OCI-M1 (cell line): ENCODE measurements around the gene CDC42EP2.
"Not testable (repeated sequence)": the region's sequence is repeated elsewhere in the genome, so short reads cannot be mapped to it uniquely, and the experiment has no call there.

Experiments used
- DNase-seq: peaks from one replicate; lab custom pipeline; 2025; lab: John Stamatoyannopoulos, UW

CDC42EP2 gene

DNA sequence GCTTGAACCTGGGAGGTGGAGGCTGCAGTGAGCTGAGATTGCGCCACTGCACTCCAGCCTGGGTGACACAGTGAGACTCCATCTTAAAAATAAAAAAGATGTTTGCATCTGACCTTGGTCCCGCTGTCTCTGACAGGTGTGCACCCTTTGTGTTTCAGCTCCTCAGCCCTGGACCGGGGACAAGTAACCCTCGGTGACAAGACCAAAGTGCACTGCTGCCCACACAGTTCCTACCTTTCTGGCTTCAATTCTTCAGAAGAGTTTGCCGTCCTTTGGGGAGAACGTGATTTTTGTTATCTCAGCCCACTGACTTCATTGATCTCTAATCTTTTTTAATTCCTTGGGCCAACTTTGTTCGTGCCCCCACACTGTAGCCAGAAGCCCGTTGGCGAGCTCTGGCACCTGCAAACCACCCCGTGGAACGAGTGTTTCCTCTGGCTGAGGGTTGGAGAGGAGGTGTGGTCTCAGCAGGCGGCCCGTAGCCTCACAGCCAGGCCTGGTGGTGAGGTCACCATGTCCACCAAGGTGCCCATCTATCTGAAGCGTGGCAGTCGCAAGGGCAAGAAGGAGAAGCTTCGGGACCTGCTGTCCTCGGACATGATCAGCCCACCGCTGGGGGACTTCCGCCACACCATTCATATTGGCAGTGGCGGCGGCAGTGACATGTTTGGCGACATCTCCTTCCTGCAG lies 5.9 kb downstream of the CDC42EP2 start:
- no peak for DNase-seq

DNA sequence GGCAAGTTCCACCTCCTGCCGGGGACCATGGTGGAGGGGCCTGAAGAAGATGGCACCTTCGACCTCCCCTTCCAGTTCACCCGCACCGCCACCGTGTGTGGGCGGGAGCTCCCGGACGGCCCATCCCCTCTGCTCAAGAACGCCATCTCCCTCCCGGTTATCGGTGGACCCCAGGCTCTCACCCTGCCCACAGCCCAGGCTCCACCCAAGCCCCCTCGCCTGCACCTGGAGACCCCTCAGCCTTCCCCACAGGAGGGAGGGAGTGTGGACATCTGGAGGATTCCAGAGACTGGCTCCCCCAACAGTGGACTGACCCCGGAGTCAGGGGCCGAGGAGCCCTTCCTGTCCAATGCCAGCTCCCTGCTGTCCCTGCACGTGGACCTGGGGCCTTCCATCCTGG lies 6.4 kb downstream of the CDC42EP2 start:
- DNase-seq: no peak

DNA sequence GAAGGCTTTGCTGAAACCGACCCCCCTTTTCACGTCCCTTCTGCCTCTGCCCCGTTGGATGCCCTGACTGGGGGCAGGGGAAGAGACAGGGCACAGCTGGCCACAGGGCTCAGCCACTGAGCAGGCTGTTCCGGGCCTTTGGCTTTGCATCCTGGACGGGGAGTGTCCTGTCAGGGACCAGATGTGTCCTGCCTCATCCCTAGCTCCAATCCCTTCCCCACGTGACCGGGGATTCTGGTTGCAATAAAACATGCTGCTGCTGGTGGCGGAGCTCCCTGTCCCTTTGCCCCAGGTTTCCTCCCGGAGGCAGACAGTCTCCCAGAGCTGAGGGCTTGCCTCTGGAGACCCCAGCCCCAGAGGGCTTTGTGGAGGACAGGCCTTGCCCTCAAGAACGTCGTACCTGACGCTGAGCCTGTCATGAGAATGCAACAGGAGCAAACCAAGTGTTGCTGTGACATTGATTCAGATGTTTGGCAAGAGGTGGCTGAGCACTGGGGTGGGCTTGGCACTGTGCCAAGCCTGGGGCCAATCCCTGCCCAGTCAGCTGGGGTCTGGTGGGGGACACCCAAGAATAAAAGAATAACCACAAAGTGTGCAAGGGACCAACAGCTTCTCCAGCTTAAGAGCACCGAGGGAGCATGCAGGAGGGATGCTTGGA lies 7.3 kb downstream of the CDC42EP2 start:
- DNase-seq: no peak

- DNase-seq: no peak
Observed at GRCh38 chr11:65323813-65324212, 9.1 kb downstream of the CDC42EP2 start.

GRCh38 chr11:65325435-65325834 lies 10.8 kb downstream of the CDC42EP2 start:
- no peak for DNase-seq

GRCh38 chr11:65327021-65327420 lies 12.4 kb downstream of the CDC42EP2 start:
- no peak for DNase-seq

DNA sequence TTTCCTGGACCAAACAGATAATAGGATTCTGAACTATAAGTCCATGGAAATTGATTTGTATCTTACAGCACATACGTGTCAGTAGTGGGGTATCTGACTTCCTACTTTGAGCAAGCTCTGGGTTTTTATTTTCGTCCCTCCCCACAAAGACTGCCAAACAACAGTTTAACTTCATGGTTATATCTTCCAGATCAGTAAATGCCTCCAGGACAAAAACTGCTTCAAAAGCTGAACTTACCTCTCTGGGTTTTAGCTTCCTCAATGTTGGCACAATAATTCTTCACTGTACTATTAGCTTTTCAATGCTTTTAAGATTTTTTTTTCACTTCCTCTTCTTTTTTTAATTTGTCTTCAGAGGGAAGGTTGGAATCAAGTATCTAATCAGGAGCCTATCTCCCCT lies 14.8 kb downstream of the CDC42EP2 start:
- DNase-seq: peak; percentile 85

DNA sequence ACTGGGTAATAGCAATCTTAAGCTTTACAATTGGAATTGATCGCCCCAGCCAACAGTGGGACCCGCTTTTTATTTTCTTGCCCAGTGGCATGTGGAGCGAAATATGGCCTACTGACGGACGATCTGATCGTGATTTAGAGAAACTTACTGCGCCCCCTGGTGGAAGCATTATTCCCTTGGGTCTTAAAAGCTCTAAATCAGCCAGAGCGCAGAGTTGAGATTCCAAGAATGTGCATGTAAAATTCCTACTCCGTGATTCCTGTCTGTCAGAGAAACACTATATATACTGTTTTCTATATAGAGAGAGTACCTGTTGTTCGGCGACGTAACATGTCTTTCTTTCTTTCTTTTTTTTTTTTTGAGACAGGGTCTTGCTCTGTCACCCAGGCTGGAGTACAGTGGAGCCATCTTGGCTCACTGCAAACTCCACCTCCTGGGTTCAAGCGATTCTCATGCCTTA lies 15.3 kb downstream of the CDC42EP2 start:
- DNase-seq: peak; percentile 95

GRCh38 chr11:65330544-65330943 lies 15.9 kb downstream of the CDC42EP2 start:
- DNase-seq: no peak

- DNase-seq: not testable (repeated sequence)
Observed at GRCh38 chr11:65332591-65332990, 17.9 kb downstream of the CDC42EP2 start.

DNA sequence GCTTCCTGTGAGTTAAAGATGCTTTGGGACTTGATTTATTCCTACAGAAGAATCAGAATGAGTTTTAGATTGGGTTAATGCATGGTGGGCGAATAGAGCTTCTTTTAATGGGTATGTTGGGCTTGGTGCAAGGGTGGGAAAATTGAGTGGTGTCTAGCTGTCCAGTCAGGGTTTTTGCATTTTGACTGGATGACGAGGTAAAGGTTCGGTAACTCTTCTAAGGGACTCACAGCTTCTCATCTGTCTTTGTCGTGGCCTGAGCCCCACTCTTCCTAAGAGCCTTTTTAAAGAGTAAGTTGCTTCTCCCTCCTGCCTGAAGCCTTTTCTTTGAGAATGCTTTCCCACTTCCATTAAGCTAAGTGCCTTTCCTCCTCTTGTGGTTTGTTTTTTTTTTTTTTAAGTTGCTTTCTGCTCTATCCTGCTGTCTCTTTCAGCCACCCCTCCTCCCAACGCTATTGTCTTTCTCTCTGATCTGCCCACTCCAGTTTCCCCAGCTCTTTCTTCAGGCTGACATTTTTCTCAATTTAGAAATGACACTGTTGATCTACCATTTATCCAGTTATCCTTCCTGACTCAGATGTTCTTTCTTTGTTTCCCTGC lies 20.1 kb downstream of the CDC42EP2 start:
- peak; percentile 29 for DNase-seq

DNA sequence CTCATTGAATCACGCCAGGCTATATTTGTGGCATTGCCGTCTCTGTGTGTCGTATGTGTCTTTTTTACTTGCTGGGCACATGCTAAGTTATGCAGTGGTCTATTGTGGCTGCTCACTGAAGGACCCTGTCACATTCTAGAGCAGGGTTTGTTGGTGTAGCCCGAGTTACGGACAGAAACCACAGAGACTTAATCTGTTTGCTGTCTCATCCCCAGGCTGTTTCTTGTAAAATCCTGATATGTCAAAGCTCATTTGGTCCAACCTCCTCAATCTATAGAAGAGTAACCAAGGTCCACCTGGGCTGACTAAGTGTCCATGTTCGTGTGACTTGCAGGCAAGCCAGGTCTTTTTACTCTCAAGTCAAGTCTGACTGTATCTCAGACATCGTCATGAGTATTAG lies 24.0 kb downstream of the CDC42EP2 start:
- DNase-seq: peak; percentile 63

- no peak for DNase-seq
Observed at GRCh38 chr11:65340226-65340625, 25.6 kb downstream of the CDC42EP2 start.

GRCh38 chr11:65341856-65342255 lies 27.2 kb downstream of the CDC42EP2 start:
- DNase-seq: no peak

GRCh38 chr11:65351511-65351910 lies 36.8 kb downstream of the CDC42EP2 start:
- DNase-seq: no peak

DNA sequence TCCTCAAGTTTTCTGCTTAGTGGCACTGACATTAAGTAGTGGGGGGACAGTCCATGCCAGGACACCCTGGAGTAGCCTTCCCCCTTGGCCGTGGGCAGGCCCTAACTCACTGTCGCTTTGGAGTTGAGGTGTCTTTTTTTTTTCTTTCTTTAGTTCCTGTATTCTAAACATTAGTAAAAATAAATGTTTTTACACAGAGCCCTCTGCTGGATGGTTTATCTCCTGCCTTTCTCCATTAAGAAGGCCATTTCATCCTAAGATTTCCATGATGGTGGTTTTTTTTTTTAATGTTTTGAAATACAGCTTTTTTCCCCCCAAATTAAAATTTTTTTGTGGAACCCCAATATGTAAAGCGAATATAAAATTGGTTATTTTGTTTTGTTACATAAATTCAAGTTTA lies 38.1 kb downstream of the CDC42EP2 start:
- peak; percentile 59 for DNase-seq

DNA sequence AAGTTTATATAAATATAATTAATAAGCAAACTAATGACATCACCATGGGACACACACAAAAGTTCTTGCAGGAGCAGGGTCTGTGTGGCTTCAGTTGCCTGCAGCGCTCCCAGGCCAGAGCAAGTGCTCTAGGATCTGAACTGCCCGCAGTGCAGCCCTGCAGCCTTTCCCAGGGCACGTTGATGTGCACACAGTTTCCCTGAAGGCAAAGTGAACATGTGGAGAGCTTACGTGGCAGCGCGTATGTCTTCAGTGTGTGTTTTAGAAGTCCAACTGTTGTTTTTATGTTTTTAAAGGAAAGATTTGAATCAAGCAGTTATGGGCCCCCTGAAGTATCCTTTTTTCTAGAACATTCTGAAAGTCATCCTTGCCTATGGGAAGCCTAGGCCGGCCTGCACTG lies 38.7 kb downstream of the CDC42EP2 start:
- no peak for DNase-seq

- no peak for DNase-seq
Observed at GRCh38 chr11:65353900-65354264, 39.2 kb downstream of the CDC42EP2 start.

- DNase-seq: peak; percentile 97
Observed at GRCh38 chr11:65354265-65355012, 39.8 kb downstream of the CDC42EP2 start, which contains the start of gene TIGD3. TSS of gene TIGD3 (plus strand) at chr11:65354751. CDS start at chr11:65355809, 1,058 bp downstream.

DNA sequence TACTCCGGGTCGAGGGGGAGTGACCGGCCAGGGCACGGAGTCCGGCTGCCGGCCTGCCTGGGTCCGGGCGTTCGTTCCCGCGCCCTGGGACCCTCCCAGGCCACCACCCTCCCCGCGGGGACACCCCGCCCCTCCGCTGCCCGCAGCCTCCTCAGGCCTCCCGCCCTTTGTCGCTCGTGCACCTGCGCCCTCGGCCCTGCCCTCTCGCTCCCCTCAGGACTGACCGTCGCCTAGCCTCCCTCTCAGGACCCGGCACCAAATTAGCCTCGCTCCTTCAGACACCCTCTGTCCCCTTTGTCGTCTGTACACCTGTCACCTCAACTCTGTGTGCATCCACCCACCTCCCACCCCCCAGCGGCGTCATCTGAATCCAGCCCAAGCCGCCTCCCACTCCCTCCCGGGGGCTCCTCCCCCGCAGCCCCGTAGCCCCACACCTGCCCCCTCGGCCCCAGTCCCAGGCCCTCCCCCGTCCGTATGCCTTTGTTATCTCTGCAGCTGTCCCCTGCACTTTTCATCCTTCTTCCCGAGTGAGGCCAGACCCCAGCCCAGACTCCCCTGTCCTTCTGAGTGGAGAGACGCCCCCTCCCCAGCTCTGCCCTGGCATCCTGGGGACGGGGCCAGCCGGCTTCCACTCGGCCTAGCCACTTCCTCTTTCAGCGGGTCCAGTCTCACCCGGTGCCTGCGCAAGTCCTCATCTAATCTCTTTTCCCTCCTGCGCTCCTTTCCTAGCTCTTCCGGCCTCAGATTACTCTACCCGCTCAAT lies 40.5 kb downstream of the CDC42EP2 start:
- peak; percentile 84 for DNase-seq

GRCh38 chr11:65355776-65356393 lies 41.2 kb downstream of the CDC42EP2 start:
- DNase-seq: no peak
